HG02840 (cell line): ENCODE measurements around the gene OTUD6A.

ENCODE experiments used
- ATAC-seq: cut with Tn5 transposase; IDR thresholded peaks from one replicate; pipeline ENCODE4 v1.9.1; 2021; ENCODE audit warnings: mild to moderate bottlenecking, moderate library complexity, moderate number of reproducible peaks; ENCODE audit not compliant: unreplicated experiment, low FRiP score

Gene OTUD6A

GRCh38 chrX:70062076-70062475, at the start of gene OTUD6A:
OTUD6A (plus strand) TSS chrX:70062457; CDS start chrX:70062525, 68 bp downstream.
- no peak for ATAC-seq

GRCh38 chrX:70012756-70013155, 49.5 kb upstream of the OTUD6A start:
- no peak for ATAC-seq

- ATAC-seq = no peak
Observed at GRCh38 chrX:70013466-70014381, 48.5 kb upstream of the OTUD6A start.

GRCh38 chrX:70016513-70016912, 45.7 kb upstream of the OTUD6A start:
- no peak for ATAC-seq

GRCh38 chrX:70022616-70023015, 39.6 kb upstream of the OTUD6A start:
- no peak for ATAC-seq

- no peak for ATAC-seq
Observed at GRCh38 chrX:70025464-70025863, 36.8 kb upstream of the OTUD6A start.

- no peak for ATAC-seq
Observed at GRCh38 chrX:70026112-70026850, 36.0 kb upstream of the OTUD6A start.

- no peak for ATAC-seq
Observed at GRCh38 chrX:70026851-70027200, 35.4 kb upstream of the OTUD6A start.

GRCh38 chrX:70029863-70030262, 32.4 kb upstream of the OTUD6A start:
- ATAC-seq = no peak

- no peak for ATAC-seq
Observed at GRCh38 chrX:70030301-70030767, 31.9 kb upstream of the OTUD6A start.

- no peak for ATAC-seq
Observed at GRCh38 chrX:70032792-70033191, 29.5 kb upstream of the OTUD6A start.

- ATAC-seq = no peak
Observed at GRCh38 chrX:70033348-70034051, 28.8 kb upstream of the OTUD6A start.

GRCh38 chrX:70034646-70035045, 27.6 kb upstream of the OTUD6A start:
- no peak for ATAC-seq

- no peak for ATAC-seq
Observed at GRCh38 chrX:70038515-70038914, 23.7 kb upstream of the OTUD6A start.

- no peak for ATAC-seq
Observed at GRCh38 chrX:70038951-70039350, 23.3 kb upstream of the OTUD6A start.

- no peak for ATAC-seq
Observed at GRCh38 chrX:70039758-70040157, 22.5 kb upstream of the OTUD6A start.

- ATAC-seq = no peak
Observed at GRCh38 chrX:70041993-70042392, 20.3 kb upstream of the OTUD6A start.

- no peak for ATAC-seq
Observed at GRCh38 chrX:70042399-70043371, 19.6 kb upstream of the OTUD6A start.

GRCh38 chrX:70043685-70044084, 18.6 kb upstream of the OTUD6A start:
- no peak for ATAC-seq
